Right lung (tissue), 5 donors: ENCODE measurements around the gene TRPC6. TPM values are rescaled to one million over a fixed set of nuclear protein-coding genes. Genes with fewer than 3 reads are reported as not detected.
"Not testable (repeated sequence)": the region's sequence is repeated elsewhere in the genome, so short reads cannot be mapped to it uniquely, and the experiment has no call there.

ENCODE experiments used
- DNase-seq, 2 donors: peaks; one replicate each; pipeline ENCODE4 v3.0.0-alpha.2; 2013
- polyA plus RNA-seq, 5 donors: library from polyadenylated mRNA; unstranded; fragments of 120-200 nt; gene quantifications; one replicate each; pipeline versions ENCODE4 v1.2.1 to v1.2.3, GENCODE V29; 2013; ENCODE audit warnings: inconsistent platforms in 1 of 5, low replicate concordance in 1 of 5; ENCODE audit not compliant: insufficient read length in 5 of 5, insufficient read depth in 1 of 5

Gene TRPC6
- polyA plus RNA-seq, 5 donors, result 29.3 to 51.3 (median 44.5) TPM

DNA sequence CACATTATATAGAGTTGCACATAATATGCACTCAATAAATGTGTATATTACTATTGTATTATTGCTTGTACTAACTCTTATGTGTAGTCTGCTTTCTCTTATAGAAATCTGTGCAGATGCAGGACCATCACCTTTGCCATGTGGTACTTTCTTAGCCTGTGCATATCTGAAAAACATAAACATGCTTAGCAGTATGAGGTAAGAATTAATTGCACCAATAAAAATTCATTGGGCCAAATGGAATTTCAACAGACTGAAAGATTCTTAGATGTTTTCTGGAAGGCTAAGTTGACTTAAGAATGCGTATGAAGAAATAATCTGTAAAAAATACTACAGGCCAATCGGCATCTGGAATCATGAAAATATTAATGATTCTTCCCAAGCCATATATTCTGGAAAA lies 55.3 kb downstream of the TRPC6 start:
- DNase-seq, result no peak

DNA sequence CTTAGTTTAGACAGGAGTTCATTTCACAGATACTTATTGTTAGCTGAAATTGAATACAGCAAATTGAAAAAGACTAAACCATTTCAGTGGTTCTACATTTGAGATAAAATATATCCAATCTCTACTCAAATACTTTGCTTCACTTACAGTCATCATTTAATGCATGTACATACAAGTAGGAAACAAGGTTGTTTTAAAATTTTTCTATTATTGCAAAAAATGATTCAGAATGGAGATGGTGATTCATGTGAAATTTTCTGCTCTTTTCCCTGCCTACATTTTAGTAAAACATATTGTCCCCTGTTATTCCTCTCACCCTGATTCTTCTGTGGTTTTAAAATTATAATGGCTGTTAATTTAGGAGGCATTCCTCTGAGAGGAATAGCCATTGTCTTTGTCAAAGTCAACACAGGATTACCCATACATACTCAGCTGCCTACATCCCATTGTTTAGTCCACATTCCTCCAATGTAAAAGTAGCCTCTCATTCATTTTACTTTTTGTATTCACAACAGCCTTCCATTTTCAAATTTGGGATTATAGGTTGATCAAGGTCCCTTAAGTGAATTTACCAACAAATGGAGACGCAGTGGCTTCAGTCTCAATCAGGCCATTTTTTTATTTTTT lies 60.1 kb downstream of the TRPC6 start:
- no peak for DNase-seq

DNA sequence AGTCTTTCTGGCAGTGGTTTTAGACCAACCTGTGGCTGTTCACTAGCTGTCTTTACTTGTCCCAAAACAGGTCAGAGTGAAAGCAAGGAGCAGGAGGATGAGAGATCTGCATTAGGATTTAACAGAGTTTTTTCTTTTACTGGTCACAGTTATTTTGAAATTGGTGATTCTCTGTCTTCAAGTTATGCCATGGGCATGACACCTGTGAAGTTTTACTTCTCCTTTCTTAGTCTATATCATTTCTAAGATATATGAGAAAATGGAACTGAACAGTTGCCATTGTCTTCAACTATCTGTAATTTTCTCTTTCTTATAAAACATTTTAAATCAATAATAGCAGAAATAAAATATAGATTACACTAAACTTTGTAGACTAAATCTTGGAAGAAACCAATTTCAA lies 60.6 kb downstream of the TRPC6 start:
- DNase-seq, result no peak

DNA sequence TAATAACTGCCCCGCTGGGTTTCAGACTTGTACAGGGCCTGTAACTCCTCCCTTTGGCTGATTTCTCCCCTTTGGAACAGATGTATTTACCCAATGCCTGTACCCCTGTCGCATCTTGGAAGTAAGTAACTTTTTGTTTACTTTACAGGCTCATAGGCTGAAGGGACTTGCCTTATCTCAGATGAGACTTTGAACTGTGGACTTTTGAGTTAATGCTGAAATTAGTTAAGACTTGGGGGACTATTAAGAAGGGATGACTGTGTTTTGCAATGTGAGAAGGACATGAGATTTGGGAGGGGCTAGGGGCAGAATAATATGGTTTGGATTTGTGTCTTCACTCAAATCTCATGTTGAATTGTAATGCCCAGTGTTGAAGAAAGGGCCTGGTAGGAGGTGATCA lies 62.0 kb downstream of the TRPC6 start:
- no peak for DNase-seq

DNA sequence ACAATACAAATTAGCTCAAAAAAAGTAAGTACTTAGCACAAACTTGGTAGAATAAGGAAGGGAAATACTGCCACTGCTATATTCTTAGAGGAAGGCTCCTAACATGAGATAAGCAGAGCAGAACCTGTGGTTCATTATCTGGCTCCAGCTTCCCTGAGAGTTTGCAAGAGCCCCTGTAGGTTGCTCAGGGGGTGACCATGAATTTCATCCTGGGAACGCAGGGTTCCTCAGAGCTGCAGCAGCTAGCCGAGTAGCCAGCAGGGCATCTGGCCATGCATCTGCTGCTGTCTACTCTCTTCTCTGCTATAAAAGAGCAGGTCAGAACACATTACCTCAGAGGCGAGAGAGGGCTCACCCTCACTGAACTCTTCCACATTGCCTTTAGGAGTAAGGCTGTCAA lies 67.3 kb downstream of the TRPC6 start:
- DNase-seq, result no peak

DNA sequence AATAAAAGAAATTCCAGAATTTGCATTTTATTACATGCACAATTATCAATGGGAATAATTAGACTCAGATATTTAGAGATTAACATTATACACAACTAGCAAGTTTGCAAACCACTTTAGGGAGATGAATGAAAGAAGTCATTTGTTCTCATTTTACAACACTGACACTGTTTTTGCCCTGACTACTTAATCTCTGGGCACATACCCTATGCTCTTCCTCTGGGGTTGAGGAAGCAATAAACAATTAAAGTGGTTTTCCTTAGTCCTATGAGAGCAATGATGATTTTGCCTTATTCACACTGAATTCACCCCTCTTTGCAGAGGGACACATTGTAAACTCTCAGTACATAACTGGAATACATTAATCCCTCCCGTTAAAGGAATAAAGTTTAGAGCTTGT lies 72.7 kb downstream of the TRPC6 start:
- no peak for DNase-seq

DNA sequence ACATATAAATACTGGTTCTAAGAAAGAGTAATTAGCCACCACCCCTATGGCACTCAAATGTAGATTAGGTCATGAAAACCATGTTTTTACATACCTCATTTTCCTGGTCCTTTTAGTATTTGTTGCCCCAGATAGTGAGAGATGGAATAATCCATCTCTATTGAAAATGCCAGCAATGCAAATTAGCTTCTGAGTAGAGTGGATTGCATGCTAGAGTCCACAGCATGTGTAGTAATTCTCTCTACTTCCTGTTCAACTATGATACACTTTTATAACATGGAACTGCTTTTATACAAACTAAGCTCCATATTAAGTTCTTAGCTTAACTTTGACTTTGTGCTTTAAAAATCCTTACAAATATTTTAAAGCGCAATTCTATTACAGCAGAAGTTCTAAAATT lies 73.2 kb downstream of the TRPC6 start:
- no peak for DNase-seq

DNA sequence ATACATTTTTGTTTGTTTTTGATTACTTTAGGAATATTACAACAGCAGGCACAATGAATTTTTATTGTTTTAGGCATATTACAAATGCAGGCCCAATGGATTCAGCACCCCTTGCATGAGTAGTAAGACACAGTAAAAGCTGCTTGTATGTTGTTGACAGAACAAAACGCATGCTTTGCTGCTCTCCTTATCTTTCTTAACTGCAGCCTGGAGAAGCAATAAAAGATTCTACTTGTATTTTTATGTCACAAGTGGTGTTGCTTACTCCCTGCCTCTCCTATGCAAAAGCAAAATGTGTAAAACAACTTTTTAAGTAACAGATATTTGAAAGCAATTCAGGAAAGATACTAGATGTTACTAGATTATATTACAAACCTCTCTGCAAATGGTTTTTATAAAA lies 73.9 kb downstream of the TRPC6 start:
- DNase-seq, result no peak

DNA sequence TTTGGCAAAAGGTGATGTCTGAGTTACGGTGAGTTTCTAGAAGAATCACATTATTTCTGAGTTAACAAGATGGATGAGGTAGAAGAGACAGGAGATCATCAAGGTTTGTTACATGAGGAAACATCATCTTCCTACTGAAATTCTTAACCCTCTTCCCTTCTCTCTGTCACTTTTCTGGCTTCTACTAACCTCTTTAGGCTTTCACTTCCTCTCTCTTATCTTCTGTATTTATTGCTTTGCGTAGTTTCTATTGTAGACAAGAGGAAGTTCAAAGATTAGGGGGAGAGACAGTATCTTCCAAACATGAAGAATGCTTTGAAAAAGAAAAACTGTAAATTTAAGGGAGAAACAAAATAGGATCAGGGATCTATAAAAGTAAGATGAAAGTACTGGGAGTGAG lies 75.4 kb downstream of the TRPC6 start:
- DNase-seq, result no peak

DNA sequence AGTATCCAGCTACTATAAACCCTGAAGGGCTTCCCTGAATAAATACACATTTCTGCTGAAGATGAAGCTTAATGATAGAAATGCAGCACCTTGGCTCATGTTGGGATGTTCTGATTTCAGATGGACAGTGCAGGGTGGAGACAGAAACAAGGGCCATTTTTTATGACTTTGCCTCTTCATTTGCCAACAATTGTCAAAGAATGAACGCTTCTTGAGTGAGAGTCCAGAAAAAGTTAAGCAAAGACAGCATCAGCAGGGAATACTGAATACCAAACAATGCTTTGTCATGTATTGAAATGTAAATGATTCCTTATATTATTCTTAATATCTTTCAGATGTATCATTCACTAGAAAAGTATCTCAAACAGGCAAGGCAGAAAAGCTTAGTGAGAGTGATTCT lies 84.9 kb downstream of the TRPC6 start:
- DNase-seq, result no peak

DNA sequence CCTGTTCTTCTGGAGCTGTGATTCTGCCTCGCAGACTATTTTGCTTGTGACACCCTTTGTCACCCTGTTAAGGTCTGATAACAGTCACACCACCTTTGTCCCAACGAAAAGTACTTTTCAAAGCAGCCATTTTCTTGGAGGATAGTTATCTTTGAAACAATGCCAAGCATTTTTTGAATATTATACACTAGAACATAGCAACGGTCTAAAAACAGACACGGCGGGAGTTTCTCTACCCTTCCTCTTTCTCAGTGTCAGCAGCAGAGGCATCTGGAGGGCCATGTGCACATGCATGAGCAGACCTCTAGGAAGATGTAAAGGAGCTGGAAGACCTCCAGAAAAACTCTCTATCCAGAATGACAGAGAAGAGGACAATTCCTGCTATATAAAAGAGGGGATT lies 86.5 kb downstream of the TRPC6 start:
- no peak for DNase-seq

DNA sequence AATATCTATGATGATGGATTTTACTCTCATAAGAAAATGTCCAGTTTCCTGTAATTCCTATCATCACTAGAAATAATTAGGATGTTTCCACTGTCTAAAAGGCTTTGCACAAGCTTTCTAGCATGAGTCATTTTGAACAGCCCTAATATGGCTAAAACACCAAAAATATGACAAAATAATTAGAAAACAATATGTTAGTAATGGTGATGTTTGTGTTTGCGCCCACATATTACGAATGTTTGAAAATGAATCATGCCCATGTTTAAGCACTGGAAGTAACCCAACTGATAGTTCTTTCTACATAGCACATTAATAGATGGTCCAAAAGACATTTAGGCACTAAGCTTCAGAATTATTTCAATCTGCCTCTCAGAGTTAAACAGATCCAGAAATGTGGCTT lies 96.0 kb downstream of the TRPC6 start:
- peak; percentile 8 to 33 for DNase-seq

DNA sequence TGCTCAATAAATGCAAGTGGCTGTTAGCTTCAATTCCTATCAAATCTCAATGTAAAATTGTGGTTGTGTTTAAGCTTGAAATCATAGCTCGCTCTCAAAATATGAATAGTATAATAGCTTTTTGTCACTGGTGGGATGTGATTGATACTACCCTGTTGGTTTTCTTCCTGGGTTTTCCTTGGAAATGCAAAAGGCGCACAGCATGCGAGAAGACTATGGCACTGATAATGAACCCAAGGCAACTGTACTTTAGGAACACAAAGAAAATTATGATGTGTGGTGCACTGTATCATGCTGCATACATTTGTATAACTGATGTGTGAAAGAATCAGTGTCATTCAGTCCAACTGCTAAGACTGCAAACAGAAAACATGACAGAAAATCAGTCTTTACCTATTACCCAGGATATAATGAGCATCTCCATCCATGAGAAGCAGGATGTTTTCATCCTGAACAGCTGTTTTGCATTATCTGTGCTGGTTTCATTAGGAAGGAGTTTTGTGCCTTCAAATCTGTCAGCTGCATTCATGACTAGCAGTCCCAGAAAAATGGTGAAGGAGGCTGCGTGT lies 101.2 kb downstream of the TRPC6 start:
- DNase-seq, result no peak

DNA sequence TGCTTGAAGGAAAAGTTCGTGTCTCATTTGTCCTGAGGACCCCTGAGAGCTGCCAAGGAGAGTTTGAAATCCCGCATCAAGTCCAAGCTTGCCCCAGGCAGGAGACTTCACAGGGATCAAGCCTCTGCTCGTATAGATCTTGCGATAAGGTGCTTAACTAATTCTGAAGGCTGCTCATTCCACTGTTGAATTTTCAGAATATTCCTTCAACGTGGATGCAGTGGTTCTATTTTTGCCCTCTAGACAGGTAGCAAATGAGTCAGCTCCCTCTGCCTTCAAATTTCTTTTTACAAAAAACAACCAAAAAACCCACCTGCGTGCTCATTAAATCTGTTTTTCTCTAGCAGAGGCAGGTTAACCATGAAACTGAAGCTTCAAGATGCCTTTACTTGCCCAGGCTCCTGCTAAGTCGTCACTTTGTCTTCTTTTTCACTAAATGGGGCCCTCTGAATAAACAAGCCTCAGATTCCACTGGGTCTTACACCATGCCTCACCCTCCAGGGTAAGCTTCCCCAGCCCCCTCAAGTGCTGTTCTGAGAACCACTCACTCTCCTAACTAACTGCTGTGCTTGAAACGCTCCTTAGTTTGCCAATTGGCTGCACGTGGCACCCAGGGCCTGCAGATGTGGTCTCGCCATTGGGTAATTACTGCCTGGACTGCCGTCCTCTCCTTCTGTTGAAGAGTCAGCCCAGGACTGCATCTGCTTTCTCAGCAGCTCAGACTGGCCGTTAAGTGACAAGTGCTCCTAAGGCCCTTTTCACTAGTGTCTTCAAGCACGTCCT lies 105.0 kb downstream of the TRPC6 start:
- no peak for DNase-seq

DNA sequence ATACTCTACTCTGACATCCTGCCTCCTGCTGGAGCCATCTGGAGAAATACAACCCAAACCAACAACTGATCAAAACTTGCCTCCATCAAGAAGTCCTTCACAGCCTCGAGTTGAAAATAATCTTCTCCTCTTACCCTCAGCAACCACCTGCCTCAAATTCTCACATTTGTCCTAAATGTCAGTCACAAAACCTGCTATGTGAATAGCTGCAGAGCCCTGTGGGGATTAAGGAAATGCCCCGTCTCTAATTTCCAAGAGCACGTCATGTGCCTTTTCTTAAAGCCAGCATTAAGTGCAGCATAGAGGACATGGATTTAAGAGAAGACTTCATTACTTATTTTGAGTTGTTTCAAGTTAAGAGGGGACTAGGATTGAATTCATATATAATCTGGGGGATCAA lies 105.9 kb downstream of the TRPC6 start:
- no peak for DNase-seq

DNA sequence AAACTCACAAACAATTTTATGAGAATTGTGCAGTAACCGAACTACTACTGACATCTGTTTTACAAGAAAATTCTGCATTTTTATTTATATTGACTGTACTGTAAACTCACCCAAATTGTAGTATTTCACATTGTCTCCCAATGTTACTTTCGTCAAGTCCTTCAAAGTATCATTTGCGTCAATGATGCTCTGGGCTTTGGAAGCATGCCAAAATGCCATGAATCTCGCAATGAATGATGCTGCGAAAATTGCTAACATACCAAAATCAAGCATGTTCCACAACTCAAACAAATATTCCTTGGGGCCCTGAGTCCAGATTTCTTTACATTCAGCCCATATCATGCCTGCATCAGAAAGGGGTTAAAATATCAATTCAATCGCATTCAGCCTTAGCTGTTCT lies 107.6 kb downstream of the TRPC6 start:
- DNase-seq, result no peak

DNA sequence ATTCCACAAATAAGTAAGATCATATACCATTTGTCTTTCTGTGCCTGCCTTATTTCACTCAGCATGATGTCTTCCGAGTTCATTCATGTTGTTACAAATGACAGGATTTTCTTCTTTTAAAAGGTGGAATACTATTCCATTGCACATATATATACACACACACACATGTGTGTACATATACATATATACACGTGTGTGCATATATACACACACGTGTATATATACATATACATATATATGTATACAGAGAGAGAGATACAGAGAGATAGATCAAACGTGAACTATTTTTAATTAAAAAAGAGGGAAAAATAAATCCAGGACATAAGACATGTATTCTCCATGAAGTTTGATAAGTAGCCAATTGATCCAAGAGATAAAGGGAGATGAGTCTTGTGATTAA lies 108.1 kb downstream of the TRPC6 start:
- DNase-seq, result no peak

DNA sequence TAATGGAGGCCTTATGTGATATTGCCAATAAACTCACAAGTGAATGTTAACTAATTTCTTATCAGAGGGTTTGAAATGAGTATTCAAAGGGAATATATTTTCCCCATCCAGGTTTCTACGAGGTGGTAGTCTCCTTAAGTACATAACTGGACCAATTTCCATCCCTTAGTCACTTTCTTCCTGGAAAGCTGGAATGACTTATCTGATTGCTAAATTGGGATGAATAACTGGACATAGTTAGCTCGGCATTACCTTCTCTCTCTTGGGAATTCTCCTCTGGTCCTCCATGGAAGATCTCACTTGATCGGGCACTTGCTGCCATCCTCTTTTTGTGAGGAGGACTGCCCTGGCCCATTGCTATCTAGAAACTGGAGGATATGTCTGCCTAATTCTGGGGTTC lies 109.1 kb downstream of the TRPC6 start:
- DNase-seq, result no peak

DNA sequence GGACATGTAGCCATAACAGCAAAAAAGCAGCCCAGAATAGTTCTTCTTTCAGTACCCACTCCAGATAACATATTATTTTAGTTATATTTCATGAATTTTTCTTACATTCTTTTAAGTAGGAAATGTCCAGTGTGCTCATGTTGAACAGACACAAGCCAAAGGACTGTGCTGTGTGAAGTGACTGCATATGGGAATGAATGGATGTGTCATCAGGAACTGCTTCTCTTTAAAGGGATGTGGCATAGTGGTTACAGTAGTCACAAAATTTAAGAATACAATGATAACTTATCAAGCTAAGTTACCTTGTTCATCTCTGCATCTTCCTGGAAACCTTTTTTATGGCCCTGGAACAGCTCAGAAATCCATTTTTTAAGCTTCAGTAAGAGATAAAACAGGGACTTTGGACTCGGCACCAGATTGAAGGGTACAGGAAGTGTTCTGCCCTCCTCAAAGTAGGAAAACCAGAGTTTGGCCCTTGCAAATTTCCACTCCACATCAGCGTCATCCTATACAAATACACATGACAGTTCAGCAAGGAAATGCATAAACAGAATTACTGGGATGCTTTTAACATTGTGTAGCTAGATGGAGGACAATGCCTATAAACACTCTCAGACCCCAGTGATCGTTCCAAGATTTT lies 112.8 kb downstream of the TRPC6 start:
- no peak for DNase-seq

DNA sequence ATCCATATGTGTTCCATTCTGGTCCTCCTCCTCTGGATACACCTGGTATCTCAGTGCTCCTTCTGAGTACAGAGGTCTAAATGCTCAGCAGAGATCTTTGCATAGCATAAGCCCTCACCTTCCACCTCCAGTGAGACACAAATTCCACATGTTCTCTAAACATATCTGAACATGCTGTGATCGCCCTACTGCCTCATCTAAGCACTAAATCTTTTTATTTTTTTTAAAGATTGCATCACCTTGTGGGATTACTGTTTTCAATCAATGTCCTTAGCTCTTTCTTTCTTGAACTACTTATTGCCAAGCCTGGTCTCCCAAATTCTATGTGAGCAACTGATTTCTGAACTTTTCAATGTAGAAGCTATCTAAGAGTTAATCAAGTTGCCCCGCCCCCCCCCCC lies 113.4 kb downstream of the TRPC6 start:
- no peak for DNase-seq

DNA sequence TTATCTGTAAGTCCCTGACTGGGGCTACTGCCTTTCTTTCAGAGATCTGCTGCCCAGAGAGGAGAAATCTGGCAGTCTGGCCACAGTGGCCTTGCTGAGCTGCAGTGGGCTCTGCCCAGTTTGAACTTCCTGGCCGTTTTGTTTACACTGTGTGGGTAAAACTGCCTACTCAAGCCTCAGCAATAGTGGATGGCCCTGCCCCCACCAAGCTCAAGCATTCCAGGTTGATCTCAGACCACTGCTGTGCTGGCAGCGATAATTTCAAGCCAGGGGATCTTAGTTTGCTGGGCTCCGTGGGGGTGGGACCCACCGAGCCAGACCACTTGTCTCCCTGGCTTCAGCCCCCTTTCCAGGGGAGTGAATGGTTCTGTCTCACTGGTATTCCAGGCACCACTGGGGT lies 117.5 kb downstream of the TRPC6 start:
- no peak for DNase-seq

DNA sequence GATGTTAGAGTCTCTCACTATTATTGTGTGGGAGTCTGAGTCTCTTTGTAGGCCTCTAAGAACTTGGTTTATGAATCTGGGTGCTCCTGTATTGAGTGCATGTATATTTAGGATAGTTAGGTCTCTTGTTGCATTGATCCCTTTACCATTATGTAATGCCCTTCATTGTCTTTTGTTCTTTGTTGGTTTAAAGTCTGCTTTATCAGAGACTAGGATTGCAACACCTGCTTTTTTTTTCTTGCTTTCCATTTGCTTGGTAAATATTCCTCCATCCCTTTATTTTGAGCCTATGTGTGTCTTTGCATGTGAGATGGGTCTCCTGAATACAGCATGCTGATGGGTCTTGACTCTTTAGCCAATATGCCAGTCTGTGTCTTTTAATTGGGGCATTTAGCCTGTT lies 119.4 kb downstream of the TRPC6 start:
- not testable (repeated sequence) for DNase-seq

DNA sequence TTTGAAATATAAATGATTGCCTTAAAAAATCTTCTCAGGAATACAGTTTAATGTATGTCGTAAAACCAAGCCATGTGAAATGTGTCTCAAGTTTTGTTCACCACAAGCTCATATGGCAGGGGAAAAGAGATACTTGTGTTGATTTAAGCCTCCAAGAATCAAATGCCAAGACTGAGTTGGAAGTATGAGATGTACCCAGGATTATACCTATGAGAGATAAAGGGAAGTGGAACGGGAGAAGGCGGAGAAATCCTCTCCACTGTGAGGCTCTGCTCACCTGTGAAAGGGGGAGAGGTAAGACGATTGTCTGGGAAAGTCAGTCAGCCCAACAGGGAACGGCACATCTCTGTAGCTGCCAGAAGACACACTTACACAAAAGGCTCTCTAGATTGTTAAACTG lies 124.8 kb downstream of the TRPC6 start:
- no peak for DNase-seq
